ENCODE data around the gene SALL4.
"Not testable (repeated sequence)": the region's sequence is repeated elsewhere in the genome, so short reads cannot be mapped to it uniquely, and the experiment has no call there.

Gene SALL4

GRCh38 chr20:51801823-51802123 lies 548 bp downstream of the SALL4 start:
- DNase-seq (ENCODE audit: low read depth in 2 of 2), result no peak

GRCh38 chr20:51801122-51801822 lies 1.0 kb downstream of the SALL4 start:
- DNase-seq (ENCODE audit: low read depth in 2 of 2), result no peak

GRCh38 chr20:51800872-51801121 lies 1.5 kb downstream of the SALL4 start:
- DNase-seq (ENCODE audit: low read depth in 2 of 2), result no peak

DNA sequence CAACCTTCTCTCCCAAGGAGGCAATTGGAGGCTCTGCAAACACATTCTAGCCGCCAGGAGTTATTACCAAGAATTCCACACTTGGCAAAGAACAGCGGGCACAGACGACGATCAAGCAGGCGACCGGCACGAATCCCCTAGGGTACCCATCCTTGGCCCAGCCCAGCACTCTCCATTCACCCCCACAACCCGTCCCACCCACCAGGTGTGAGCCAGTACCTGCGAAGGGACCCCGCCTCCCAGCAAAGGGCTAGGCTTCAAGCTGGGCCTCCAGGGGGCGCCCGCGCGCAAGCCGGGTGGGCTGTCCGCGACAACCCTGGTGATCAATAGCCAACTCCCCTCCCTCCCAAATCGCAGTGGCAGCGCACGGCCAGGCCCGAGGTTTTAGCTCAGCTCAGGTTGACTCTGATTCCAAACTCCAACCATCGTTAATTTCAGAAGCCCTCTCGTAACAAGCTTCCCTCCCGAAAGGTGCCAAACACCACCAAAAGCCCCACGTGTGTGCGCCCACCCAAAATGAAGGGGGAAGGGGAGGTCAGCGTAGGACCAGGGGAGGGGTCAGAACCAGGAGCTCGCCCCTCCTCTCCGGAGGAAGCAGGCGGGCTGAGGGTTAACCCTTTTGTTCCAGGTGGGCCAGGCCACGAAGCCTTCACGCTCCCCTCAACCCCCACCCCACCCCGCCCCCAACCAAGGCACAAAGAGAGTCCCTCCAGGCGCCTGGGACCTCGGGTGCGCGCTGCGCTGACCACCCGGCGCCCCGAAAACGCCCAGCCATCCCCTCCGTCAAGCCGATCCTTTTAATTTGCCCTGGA lies 2.1 kb downstream of the SALL4 start:
- DNase-seq (ENCODE audit: low read depth in 2 of 2), result peak; percentile 10 to 27

DNA sequence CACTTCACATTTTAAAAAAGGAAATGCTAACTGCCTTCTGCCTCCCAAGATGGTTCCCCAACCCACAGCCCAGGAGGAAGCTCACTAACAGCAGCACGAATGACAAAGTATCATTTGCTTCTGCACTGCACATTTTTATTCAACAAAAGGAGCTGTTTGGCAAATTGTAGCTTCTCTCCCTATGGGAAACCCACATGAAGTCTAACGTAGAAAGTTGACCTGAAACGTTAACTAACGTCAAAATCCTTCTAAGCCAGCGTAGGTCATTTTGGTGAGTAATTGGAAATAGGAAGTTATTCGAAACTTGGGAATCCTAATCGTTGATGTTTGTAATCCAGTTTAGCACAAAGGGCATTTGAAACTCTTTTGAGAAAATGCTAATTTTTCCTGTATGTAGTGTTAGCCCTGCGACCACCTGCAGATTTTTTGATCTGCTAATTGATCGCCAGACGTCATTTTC lies 2.9 kb downstream of the SALL4 start:
- no peak for DNase-seq (ENCODE audit: low read depth in 2 of 2)

GRCh38 chr20:51797357-51798025 lies 4.8 kb downstream of the SALL4 start:
- DNase-seq (ENCODE audit: low read depth in 2 of 2), result no peak

GRCh38 chr20:51796340-51796739 lies 6.0 kb downstream of the SALL4 start:
- no peak for DNase-seq (ENCODE audit: low read depth in 2 of 2)

DNA sequence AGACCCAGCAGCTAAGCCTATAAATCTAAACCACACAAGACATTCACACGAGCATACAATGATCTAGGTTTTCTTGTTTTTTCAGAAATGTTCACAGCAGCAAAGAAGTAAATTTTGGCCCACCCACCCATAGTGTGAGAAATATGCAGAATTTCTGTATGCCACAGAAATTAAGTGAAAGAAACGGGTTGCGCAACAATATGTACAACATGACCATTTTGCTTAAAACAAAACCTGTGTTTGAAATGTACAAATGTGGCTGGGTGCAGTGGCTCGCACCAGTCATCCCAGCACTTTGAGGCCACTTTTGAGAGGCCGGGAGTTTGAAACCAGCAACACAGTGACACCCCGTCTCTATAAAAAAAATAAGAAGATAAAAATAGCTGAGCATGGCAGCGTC lies 9.4 kb downstream of the SALL4 start:
- DNase-seq (ENCODE audit: low read depth in 2 of 2), result no peak

GRCh38 chr20:51791626-51792025 lies 10.7 kb downstream of the SALL4 start:
- no peak for DNase-seq (ENCODE audit: low read depth in 2 of 2)

GRCh38 chr20:51790256-51790655 lies 12.1 kb downstream of the SALL4 start:
- DNase-seq (ENCODE audit: low read depth in 2 of 2), result no peak

DNA sequence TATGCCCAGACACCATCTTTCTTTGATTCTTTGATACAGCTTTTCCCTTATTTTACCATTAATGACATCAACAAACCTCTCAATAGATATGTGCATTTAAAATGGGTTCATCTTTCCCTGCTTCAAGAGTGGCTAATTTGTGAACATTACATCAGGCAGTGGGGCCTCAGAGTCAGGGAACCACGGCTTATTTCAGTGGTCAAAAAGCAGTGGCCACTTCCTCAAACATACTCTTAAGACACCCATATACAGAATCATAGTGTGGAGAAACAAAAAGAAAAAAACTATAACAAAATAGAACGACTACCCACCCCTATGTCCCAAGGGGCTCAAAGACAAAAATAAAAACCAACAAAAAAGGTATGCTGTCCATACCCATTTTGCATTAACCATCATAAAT lies 12.9 kb downstream of the SALL4 start:
- no peak for DNase-seq (ENCODE audit: low read depth in 2 of 2)

DNA sequence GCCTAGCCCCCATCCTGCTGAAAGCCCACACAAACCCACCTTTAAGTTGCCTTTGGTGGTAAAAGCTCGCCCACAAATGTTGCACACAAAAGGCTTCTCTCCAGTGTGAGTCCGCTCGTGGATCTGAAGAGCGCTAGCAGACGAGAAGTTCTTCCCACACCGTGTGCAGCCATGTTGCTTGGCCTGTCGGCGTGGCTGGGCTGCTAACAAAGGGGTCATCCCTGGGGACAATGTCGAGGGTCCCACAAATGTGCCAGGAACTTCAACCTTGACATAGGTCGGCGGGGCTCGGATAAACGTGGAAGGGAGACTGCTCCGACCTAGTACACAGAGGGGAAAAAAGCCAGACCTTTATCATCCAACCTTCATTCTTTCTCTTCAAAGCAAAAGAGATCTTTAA lies 13.5 kb downstream of the SALL4 start:
- no peak for DNase-seq (ENCODE audit: low read depth in 2 of 2)

DNA sequence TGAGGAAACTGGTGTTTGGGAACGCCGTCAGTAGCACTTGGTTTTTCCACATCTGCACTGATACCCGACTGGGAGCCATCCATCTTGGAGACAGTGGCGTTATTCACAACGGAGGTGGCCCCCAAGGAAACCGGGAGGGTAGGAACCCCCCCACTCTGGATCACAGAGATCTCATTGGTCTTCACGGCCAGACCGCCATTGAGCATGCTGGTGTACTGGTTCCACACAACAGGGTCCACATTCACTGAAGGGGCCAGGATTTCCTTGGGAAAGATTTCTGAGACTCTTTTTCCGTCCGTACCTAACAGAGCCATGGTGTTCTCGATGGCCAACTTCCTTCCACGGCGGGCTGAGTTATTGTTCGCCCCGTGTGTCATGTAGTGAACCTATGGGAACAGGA lies 18.0 kb downstream of the SALL4 start:
- DNase-seq (ENCODE audit: low read depth in 2 of 2), result no peak

GRCh38 chr20:51778229-51778759 lies 24.0 kb downstream of the SALL4 start:
- DNase-seq (ENCODE audit: low read depth in 2 of 2), result not testable (repeated sequence)

DNA sequence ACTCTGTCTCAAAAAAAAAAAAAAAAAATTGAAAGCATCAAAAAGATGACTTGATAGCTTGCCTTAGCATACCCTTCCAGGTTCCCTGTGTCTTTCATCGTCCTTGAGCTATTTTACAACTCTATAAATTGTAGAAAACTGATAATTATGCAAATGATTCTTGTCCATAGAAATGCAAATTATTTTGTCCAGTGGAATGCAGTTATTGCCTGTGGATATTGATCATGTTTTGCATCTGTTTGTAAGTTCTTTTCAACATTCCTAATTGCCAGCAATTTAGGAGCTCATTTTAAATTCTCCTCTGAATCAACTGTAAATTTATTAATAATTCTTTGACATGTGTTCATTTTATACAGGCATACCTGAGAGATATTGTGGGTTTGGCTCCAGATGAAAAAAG lies 27.1 kb downstream of the SALL4 start:
- DNase-seq (ENCODE audit: low read depth in 2 of 2), result no peak

GRCh38 chr20:51772236-51772635 lies 30.1 kb downstream of the SALL4 start:
- DNase-seq (ENCODE audit: low read depth in 2 of 2), result no peak

- DNase-seq (ENCODE audit: low read depth in 2 of 2), result no peak
These were observed 32.2 kb downstream of the SALL4 start for GRCh38 chr20:51769976-51770615.

GRCh38 chr20:51768759-51769517 lies 33.4 kb downstream of the SALL4 start:
- DNase-seq (ENCODE audit: low read depth in 2 of 2), result no peak

DNA sequence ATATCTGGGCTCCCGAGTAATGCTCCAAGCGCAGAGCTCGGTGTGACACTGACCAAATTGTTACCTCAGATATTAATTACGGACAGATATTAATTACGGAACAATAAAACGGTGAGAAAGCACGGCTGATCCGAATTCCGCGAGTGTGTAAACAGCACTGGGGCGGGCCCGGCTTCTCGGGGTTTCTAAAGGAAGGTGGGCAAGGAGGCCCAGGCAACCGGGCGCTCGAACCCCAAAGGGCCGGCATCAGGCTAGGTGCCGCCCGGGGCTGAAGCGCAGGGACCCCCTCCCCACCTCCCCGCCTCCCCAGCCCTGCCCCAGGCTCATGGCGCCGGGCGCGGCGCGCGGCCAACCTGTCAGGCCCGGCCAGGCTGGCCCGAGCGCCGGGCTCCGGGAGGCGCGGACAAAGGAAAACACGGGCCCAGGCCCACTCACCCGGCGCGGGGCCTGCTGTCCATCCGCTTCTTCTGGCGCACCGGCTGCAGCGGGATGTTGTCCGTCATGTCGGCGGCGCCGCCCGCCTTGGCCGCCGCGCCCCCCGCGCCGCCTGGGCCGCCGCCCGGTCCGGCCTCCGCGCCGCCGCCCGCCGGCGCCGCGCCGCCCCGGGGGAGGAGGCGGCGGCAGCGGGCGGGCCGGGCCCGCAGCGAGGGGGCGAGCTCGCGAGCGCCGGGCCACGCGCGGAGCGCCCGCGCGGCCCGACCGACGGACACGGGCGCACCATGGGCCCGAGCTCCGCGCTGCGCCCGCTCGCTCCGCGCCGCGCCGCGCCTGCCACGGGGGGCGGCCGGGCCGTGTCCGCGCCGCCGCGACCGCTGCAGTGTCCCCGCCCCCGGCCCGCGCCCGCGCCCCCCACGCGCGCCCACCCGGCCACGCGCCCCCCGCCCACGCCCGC lies 34.2 kb downstream of the SALL4 start, which contains the start of gene ATP9A:
TSS of gene ATP9A (minus strand) at position 524 of the 892 bp plus-strand sequence. CDS start at position 503, 21 bp downstream.
- DNase-seq (ENCODE audit: low read depth in 2 of 2), result no peak

Data from stimulated activated CD8-positive, alpha-beta memory T cell treated with anti-CD3 and anti-CD28 coated beads, Interleukin-15, amount 100 ng/mL, for 4 hours (primary cell).